Measurements from ENCODE around the gene CYTH3. TPM values are rescaled to one million over a fixed set of nuclear protein-coding genes. Genes with fewer than 3 reads are reported as not detected.
A peak's percentile ranks its signal among the peaks of the same experiment; 100 is the strongest.

The CYTH3 gene
- total RNA-seq, 1 experiment from 2014 or later = 29.1 TPM

DNA sequence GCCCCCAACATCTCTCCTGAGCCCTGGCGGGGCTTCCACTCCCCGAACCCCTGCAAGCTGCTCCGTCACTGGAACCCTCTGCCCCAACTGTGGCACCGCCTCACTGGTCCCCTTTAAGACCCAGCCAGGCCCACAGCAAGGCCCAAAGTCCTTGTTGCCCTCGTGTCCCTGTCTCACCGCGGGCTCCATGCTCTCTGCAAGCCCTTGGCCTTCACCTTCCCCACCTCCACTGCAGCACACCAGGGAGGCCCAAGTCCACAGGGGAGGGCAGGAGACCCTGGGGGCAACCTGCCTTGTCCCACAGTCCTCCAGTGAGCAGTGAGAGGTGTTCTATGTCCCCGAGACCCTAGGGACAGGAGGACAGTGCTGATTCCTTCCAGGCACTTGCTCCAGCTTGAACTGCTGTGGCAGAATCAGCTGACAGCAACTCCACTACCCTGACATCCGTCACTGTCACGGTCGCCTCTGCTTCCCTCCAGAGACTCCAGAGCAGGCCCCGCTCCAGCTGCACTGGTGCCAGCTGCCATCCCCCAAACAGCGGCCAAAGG lies 105.3 kb downstream of the CYTH3 start:
- DNase-seq = no peak
- intact Hi-C loops (cut with micrococcal nuclease; ENCODE audit: unreplicated experiment) = no loop called here
- POLR2A ChIA-PET = no interaction called here
- no peaks in the 10 kb centered on the region; the same call in 1 of the 2 replicates for H3K36me3 ChIP-seq (ENCODE audit: control insufficient read depth, insufficient read depth, low read length)
- no peaks in the 10 kb centered on the region for H3K4me1 ChIP-seq
- no peaks in the 10 kb centered on the region for H3K9me3 ChIP-seq
- no peaks in the 10 kb centered on the region for H3K9me3 Mint-ChIP-seq (ENCODE audit: unreplicated experiment)
- H3K27me3 Mint-ChIP-seq (ENCODE audit: insufficient read depth, unreplicated experiment) = no peaks in the 10 kb centered on the region
- peaks cover 47% of the 10 kb centered on the region for H3K36me3 Mint-ChIP-seq (ENCODE audit: insufficient read depth, unreplicated experiment)
- TF ChIP-seq, protein P1, sequence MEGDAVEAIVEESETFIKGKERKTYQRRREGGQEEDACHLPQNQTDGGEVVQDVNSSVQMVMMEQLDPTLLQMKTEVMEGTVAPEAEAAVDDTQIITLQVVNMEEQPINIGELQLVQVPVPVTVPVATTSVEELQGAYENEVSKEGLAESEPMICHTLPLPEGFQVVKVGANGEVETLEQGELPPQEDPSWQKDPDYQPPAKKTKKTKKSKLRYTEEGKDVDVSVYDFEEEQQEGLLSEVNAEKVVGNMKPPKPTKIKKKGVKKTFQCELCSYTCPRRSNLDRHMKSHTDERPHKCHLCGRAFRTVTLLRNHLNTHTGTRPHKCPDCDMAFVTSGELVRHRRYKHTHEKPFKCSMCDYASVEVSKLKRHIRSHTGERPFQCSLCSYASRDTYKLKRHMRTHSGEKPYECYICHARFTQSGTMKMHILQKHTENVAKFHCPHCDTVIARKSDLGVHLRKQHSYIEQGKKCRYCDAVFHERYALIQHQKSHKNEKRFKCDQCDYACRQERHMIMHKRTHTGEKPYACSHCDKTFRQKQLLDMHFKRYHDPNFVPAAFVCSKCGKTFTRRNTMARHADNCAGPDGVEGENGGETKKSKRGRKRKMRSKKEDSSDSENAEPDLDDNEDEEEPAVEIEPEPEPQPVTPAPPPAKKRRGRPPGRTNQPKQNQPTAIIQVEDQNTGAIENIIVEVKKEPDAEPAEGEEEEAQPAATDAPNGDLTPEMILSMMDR (IDR thresholded peaks at IDR 0.05; ENCODE audit: insufficient read depth in 1 of 2, low read depth in 1 of 2, low read length in 1 of 2, severe bottlenecking in 1 of 2, unreplicated experiment in 1 of 2) = no peak
- no peaks in the 10 kb centered on the region for H3K27me3 ChIP-seq (replicated peaks; ENCODE audit: control insufficient read depth, insufficient read depth, low read length)
- no peaks in the 10 kb centered on the region for H3K4me1 Mint-ChIP-seq (ENCODE audit: low read depth, unreplicated experiment)
- CTCF ChIA-PET = no interaction called here
- no peak overlapping the region for H3K4me3 ChIP-seq (ENCODE audit: low read depth, low read length)
- BruUV-seq (replicated peaks) = no TSS peak
- H3K27ac Mint-ChIP-seq (ENCODE audit: unreplicated experiment) = peak overlapping the region; percentile 39
- H3K4me3 Mint-ChIP-seq (ENCODE audit: unreplicated experiment) = no peak overlapping the region

DNA sequence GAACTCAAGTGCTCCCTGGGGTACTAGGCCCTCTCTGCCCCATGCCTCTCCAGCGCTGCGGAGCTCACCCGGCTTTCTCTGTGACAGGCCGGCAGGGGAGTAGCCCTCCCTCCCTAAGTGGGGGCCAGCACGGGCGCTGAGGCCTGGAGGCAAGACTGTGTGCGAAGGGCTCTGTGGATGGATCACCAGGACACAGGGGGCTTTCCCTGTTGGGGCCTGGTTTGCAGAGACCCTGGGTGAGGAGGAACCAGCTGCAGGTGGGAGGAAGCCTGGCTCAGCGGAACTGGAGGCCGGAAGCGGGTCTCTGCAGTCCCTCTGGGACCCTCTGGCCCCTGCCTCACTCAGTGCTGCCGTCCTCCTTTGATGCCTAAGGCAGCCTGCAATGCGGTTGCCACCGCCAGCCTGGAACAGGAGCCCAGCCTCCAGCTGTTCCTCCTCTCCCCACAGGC lies 106.0 kb downstream of the CYTH3 start:
- TF ChIP-seq, protein P1 (IDR thresholded peaks at IDR 0.05; ENCODE audit: insufficient read depth in 1 of 2, low read depth in 1 of 2, low read length in 1 of 2, severe bottlenecking in 1 of 2, unreplicated experiment in 1 of 2) = no peak
- H3K4me1 ChIP-seq = no peaks in the 10 kb centered on the region
- no peak overlapping the region for H3K4me3 ChIP-seq (ENCODE audit: low read depth, low read length)
- no peaks in the 10 kb centered on the region for H3K9me3 Mint-ChIP-seq (ENCODE audit: unreplicated experiment)
- no peak overlapping the region for H3K27ac Mint-ChIP-seq (ENCODE audit: unreplicated experiment)
- no TSS peak for BruUV-seq (replicated peaks)
- POLR2A ChIA-PET = no interaction called here
- CTCF ChIA-PET = no interaction called here
- intact Hi-C loops (cut with micrococcal nuclease; ENCODE audit: unreplicated experiment) = no loop called here
- H3K4me3 Mint-ChIP-seq (ENCODE audit: unreplicated experiment) = no peak overlapping the region
- H3K36me3 ChIP-seq (ENCODE audit: control insufficient read depth, insufficient read depth, low read length) = no peaks in the 10 kb centered on the region; the same call in 1 of the 2 replicates
- no peak for DNase-seq
- H3K27me3 Mint-ChIP-seq (ENCODE audit: insufficient read depth, unreplicated experiment) = no peaks in the 10 kb centered on the region
- H3K4me1 Mint-ChIP-seq (ENCODE audit: low read depth, unreplicated experiment) = no peaks in the 10 kb centered on the region
- H3K9me3 ChIP-seq = no peaks in the 10 kb centered on the region
- H3K27me3 ChIP-seq (replicated peaks; ENCODE audit: control insufficient read depth, insufficient read depth, low read length) = no peaks in the 10 kb centered on the region
- peaks cover 47% of the 10 kb centered on the region for H3K36me3 Mint-ChIP-seq (ENCODE audit: insufficient read depth, unreplicated experiment)

DNA sequence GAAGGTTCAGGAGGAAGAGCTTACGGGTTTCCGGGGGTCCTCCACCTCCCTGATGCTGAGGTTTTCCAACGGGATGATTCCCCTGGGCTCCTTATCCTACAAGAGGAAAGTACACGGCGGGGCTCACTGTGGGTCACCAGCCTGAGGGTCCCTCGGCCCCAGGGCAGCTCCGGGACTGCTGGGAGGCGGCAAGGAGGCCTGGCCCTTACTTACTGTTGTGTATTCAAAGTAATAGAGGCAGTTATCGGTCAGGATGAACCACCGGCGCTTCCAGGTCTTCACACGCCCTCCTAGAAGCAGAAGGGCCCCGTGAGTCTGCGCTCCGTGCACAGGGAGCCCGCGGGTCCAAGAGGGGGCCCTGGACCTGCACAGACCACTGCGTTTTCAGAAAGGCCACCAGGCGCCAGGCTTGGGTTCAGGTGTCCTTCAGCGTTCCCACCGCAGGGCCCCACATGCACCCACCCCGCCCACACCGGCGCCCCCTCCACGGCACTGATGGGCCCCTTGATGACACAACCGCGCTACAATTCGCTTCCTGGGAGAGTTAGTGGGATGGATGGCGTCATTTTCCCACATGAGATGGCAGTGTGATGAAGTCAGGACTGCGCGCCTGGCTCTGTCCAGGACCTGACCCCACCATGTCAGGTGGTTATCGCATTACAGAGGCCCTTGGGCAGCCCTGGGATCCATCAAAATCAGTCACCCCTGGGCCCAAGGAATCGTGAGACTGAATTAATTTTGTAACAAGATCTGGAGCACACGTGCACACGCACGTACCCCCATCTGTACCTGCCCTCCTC lies 106.7 kb downstream of the CYTH3 start:
- Mint-ChIP-seq H3K36me3 (ENCODE audit: insufficient read depth, unreplicated experiment) (peaks cover 54% of the 10 kb centered on the region), H3K27me3 (ENCODE audit: insufficient read depth, unreplicated experiment) (no peaks in the 10 kb centered on the region), H3K4me1 (ENCODE audit: low read depth, unreplicated experiment) (no peaks in the 10 kb centered on the region), H3K9me3 (ENCODE audit: unreplicated experiment) (no peaks in the 10 kb centered on the region), H3K27ac (ENCODE audit: unreplicated experiment) (no peak overlapping the region), H3K4me3 (ENCODE audit: unreplicated experiment) (no peak overlapping the region)
- DNase-seq = no peak
- BruUV-seq (replicated peaks) = no TSS peak
- no peaks in the 10 kb centered on the region for H3K27me3 ChIP-seq (replicated peaks; ENCODE audit: control insufficient read depth, insufficient read depth, low read length)
- no peaks in the 10 kb centered on the region for H3K4me1 ChIP-seq
- POLR2A ChIA-PET = no interaction called here
- H3K4me3 ChIP-seq (ENCODE audit: low read depth, low read length) = no peak overlapping the region
- TF ChIP-seq, protein P1 (IDR thresholded peaks at IDR 0.05; ENCODE audit: insufficient read depth in 1 of 2, low read depth in 1 of 2, low read length in 1 of 2, severe bottlenecking in 1 of 2, unreplicated experiment in 1 of 2) = no peak
- no peaks in the 10 kb centered on the region; the same call in 1 of the 2 replicates for H3K36me3 ChIP-seq (ENCODE audit: control insufficient read depth, insufficient read depth, low read length)
- CTCF ChIA-PET = interaction anchor here (0.6 kb wide), 1 partner anchor 303 kb away, joined by 3 read pairs; no protein-coding TSS in a partner anchor
- H3K9me3 ChIP-seq = no peaks in the 10 kb centered on the region
- intact Hi-C loops (cut with micrococcal nuclease; ENCODE audit: unreplicated experiment) = no loop called here
